T-cell (primary cell): Measurements from ENCODE around the gene SMO. TPM values are rescaled to one million over a fixed set of nuclear protein-coding genes. Genes with fewer than 3 reads are reported as not detected.

ENCODE experiments used
- ATAC-seq, 4 experiments: fragments of 200-7000 bp in 3 of 4; fragments of 150-1000 bp in 1 of 4; cut with Tn5 transposase; replicated peaks in 1 of 4; 1 replicate in 3 of 4; 2 replicates in 1 of 4; pipeline ENCODE4 v1.10.0; 2021; ENCODE audit warnings: moderate library complexity in 3 of 4, mild to moderate bottlenecking in 2 of 4, moderate number of reproducible peaks in 1 of 4
- CTCF ChIA-PET, 2 donors: fragments of 300-600 bp; sonication (Branson Sonifier 250); formaldehyde crosslinking; loops; one replicate each; lab custom pipeline; 2022; ENCODE audit warnings: antibody characterized with exemption in 2 of 2; lab: Charles Lee
- POLR2A ChIA-PET, 2 donors: fragments of 300-600 bp; sonication (Branson Sonifier 250); formaldehyde crosslinking; loops; one replicate each; lab custom pipeline; 2022; ENCODE audit warnings: antibody characterized with exemption in 2 of 2; lab: Charles Lee
- DNase-seq, 35 experiments: peaks; one replicate each; pipeline versions ENCODE4 v3.0.0 to v3.0.0-alpha.2; 2013 to 2023
- H3K27ac ChIP-seq: one replicate; pipeline ENCODE4 v1.5.1; 2013; ENCODE audit warnings: low read length
- H3K27me3 ChIP-seq, 2 experiments: replicated peaks in 1 of 2; 1 replicate in 1 of 2; 2 replicates in 1 of 2; pipeline versions ENCODE4 v1.6.1 to v1.7.0; 2013; ENCODE audit warnings: low read length in 1 of 2, mixed read lengths in 1 of 2; ENCODE audit not compliant: control insufficient read depth in 2 of 2, insufficient read depth in 2 of 2; ENCODE audit errors: extremely low read depth in 1 of 2
- H3K36me3 ChIP-seq, 2 donors: 1 replicate in 1 of 2; 2 replicates in 1 of 2; pipeline versions ENCODE4 v1.6.1 to v1.7.0; 2013; ENCODE audit warnings: low read length in 1 of 2; ENCODE audit not compliant: control insufficient read depth in 2 of 2, insufficient read depth in 1 of 2; ENCODE audit errors: extremely low read depth in 1 of 2
- H3K4me1 ChIP-seq, 2 experiments: 1 replicate in 1 of 2; 2 replicates in 1 of 2; pipeline versions ENCODE4 v1.6.1 to v1.7.0; 2013; ENCODE audit warnings: low read length in 2 of 2, mixed read lengths in 1 of 2; ENCODE audit not compliant: insufficient read depth in 2 of 2, control insufficient read depth in 1 of 2; ENCODE audit errors: extremely low read depth in 1 of 2
- H3K4me3 ChIP-seq, 2 donors: 1 replicate in 1 of 2; 2 replicates in 1 of 2; pipeline versions ENCODE4 v1.5.1 to v1.7.0; 2013; ENCODE audit warnings: mild to moderate bottlenecking in 2 of 2, low read length in 1 of 2, moderate library complexity in 1 of 2; ENCODE audit not compliant: control insufficient read depth in 1 of 2; ENCODE audit errors: extremely low read depth in 1 of 2
- H3K9me3 ChIP-seq: 2 replicates; pipeline ENCODE4 v1.7.0; 2013
- H3K27ac Mint-ChIP-seq, 2 donors: one replicate each; pipeline ENCODE4 v1.8.0; 2020 to 2021; ENCODE audit warnings: mild to moderate bottlenecking in 2 of 2, mixed read lengths in 2 of 2
- H3K27me3 Mint-ChIP-seq, 2 donors: one replicate each; pipeline ENCODE4 v1.8.0; 2021 to 2022; ENCODE audit warnings: mixed read lengths in 2 of 2
- H3K36me3 Mint-ChIP-seq: one replicate; pipeline ENCODE4 v1.8.0; 2021; ENCODE audit warnings: mixed read lengths
- H3K4me1 Mint-ChIP-seq, 3 donors: one replicate each; pipeline ENCODE4 v1.8.0; 2020 to 2022; ENCODE audit warnings: mixed read lengths in 3 of 3, mild to moderate bottlenecking in 1 of 3
- H3K4me3 Mint-ChIP-seq, 3 donors: one replicate each; pipeline ENCODE4 v1.8.0; 2020 to 2022; ENCODE audit warnings: mild to moderate bottlenecking in 3 of 3, mixed read lengths in 3 of 3, moderate library complexity in 3 of 3
- H3K9me3 Mint-ChIP-seq, 3 donors: one replicate each; pipeline ENCODE4 v1.8.0; 2020 to 2022; ENCODE audit warnings: mixed read lengths in 3 of 3
- WGBS: methylation state at CpG from one replicate; pipeline ENCODE4 v1.1.5; 2013; ENCODE audit warnings: missing lambda C conversion rate; ENCODE audit not compliant: insufficient coverage; 5-methylcytosine and 5-hydroxymethylcytosine counted together
- total RNA-seq, 35 experiments: library from RNA in 6 of 35; stranded (reverse) in 6 of 35; fragments of 120-200 nt in 1 of 35; gene quantifications; one replicate each; pipeline versions ENCODE4 v1.2.1 to v1.2.4 and lab custom pipeline; 2013 to 2026

The SMO gene
- total RNA-seq, 5 donors from 2014 or later (not counting 1 experiment from before 2014, with no cell fraction given), result 0.22 to 1.7 (median 0.35) TPM

GRCh38 chr7:129203050-129203741, 14.8 kb downstream of the SMO start:
- CTCF ChIA-PET, result no interaction called here
- Mint-ChIP-seq H3K27ac (no peak overlapping the region), H3K9me3 (no peaks in the 10 kb centered on the region), H3K27me3 (peaks cover 0 to 16% of the 10 kb centered on the region in 2 donors), H3K4me3 (no peak overlapping the region), H3K4me1 (no peaks in the 10 kb centered on the region), H3K36me3 (no peaks in the 10 kb centered on the region)
- no peaks in the 10 kb centered on the region for H3K4me1 ChIP-seq
- 87% methylated on average over 12 of the region's 14 CpGs for WGBS
- DNase-seq (no peak), ATAC-seq (no peak)
- no peak overlapping the region for H3K4me3 ChIP-seq
- H3K36me3 ChIP-seq, result no peaks in the 10 kb centered on the region
- no peaks in the 10 kb centered on the region for H3K9me3 ChIP-seq
- POLR2A ChIA-PET, result no interaction called here
- no peak overlapping the region for H3K27ac ChIP-seq
- H3K27me3 ChIP-seq, result peaks cover 0 to 20% of the 10 kb centered on the region in 2 experiments

- H3K4me1 ChIP-seq, result no peaks in the 10 kb centered on the region
- no peaks in the 10 kb centered on the region for H3K9me3 ChIP-seq
- Mint-ChIP-seq H3K9me3 (no peaks in the 10 kb centered on the region), H3K27me3 (peaks cover 0 to 16% of the 10 kb centered on the region in 2 donors), H3K4me3 (no peak overlapping the region), H3K4me1 (no peaks in the 10 kb centered on the region), H3K27ac (no peak overlapping the region), H3K36me3 (no peaks in the 10 kb centered on the region)
- H3K27ac ChIP-seq, result no peak overlapping the region
- H3K27me3 ChIP-seq, result peaks cover 0 to 25% of the 10 kb centered on the region in 2 experiments
- ChIA-PET CTCF (no interaction called here), POLR2A (no interaction called here)
- H3K36me3 ChIP-seq, result no peaks in the 10 kb centered on the region
- DNase-seq (no peak), ATAC-seq (no peak)
- H3K4me3 ChIP-seq, result no peak overlapping the region
- WGBS, result 90% methylated on average over 21 of the region's 29 CpGs
Observed at GRCh38 chr7:129205126-129205818, 16.8 kb downstream of the SMO start.

DNA sequence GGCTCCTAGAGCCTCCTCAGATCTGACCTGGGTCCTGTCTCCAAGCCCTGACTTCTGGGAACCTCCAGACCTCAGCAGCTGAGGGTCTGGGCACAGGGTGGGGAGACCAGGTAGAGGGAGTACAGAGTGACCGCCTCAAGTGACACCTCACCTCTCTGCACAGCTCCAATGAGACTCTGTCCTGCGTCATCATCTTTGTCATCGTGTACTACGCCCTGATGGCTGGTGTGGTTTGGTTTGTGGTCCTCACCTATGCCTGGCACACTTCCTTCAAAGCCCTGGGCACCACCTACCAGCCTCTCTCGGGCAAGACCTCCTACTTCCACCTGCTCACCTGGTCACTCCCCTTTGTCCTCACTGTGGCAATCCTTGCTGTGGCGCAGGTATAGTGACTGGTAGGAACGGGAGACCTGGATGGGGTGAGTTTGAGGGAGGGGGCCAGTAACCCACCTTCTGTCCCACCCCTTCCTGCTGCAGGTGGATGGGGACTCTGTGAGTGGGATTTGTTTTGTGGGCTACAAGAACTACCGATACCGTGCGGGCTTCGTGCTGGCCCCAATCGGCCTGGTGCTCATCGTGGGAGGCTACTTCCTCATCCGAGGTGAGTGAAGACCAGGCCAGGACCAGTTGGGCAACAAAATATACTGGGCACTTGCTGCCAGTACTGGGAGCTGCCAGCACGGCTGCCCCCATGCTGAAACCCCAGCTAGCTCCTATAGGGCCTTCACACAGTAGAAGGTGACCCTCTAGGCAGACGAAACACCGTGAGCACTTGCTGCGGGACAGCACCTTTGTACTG, 17.8 kb downstream of the SMO start:
- WGBS, result 89% methylated on average over 8 of the region's 18 CpGs
- H3K27ac ChIP-seq, result no peak overlapping the region
- no peak for ATAC-seq
- Mint-ChIP-seq H3K9me3 (no peaks in the 10 kb centered on the region), H3K4me3 (no peak overlapping the region), H3K36me3 (no peaks in the 10 kb centered on the region), H3K27ac (no peak overlapping the region), H3K4me1 (no peaks in the 10 kb centered on the region), H3K27me3 (peaks cover 0 to 15% of the 10 kb centered on the region in 2 donors)
- no peak overlapping the region for H3K4me3 ChIP-seq
- ChIA-PET POLR2A (no interaction called here), CTCF (interaction anchor here in 1 of 2 donors (0.5 kb wide), 1 partner anchor 747 kb away, joined by 3 read pairs; no protein-coding TSS in a partner anchor)
- peaks cover 0 to 34% of the 10 kb centered on the region in 2 experiments for H3K27me3 ChIP-seq
- no peak for DNase-seq
- no peaks in the 10 kb centered on the region for H3K4me1 ChIP-seq
- no peaks in the 10 kb centered on the region for H3K36me3 ChIP-seq
- no peaks in the 10 kb centered on the region for H3K9me3 ChIP-seq

- no peaks in the 10 kb centered on the region for H3K9me3 ChIP-seq
- 82% methylated on average over 9 of the region's 9 CpGs for WGBS
- no peaks in the 10 kb centered on the region for H3K36me3 Mint-ChIP-seq
- no peaks in the 10 kb centered on the region for H3K9me3 Mint-ChIP-seq
- H3K27ac Mint-ChIP-seq, result no peak overlapping the region
- peaks cover 0 to 30% of the 10 kb centered on the region in 2 experiments for H3K27me3 ChIP-seq
- no peaks in the 10 kb centered on the region for H3K4me1 Mint-ChIP-seq
- no peak for ATAC-seq
- H3K4me3 Mint-ChIP-seq, result no peak overlapping the region
- H3K27ac ChIP-seq, result no peak overlapping the region
- no peaks in the 10 kb centered on the region for H3K36me3 ChIP-seq
- no peak for DNase-seq
- ChIA-PET POLR2A (interaction anchor here in 1 of 2 donors (0.6 kb wide), 1 partner anchor 440 kb away, joined by 6 read pairs; no protein-coding TSS in a partner anchor), CTCF (interaction anchor here in 1 of 2 donors (1.3 kb wide), 1 partner anchor 10 kb away, joined by 3 read pairs; no protein-coding TSS in a partner anchor)
- H3K27me3 Mint-ChIP-seq, result peaks cover 0 to 1% of the 10 kb centered on the region in 2 donors
- no peak overlapping the region for H3K4me3 ChIP-seq
- no peaks in the 10 kb centered on the region for H3K4me1 ChIP-seq
Observed at GRCh38 chr7:129208667-129209066, 20.2 kb downstream of the SMO start.

DNA sequence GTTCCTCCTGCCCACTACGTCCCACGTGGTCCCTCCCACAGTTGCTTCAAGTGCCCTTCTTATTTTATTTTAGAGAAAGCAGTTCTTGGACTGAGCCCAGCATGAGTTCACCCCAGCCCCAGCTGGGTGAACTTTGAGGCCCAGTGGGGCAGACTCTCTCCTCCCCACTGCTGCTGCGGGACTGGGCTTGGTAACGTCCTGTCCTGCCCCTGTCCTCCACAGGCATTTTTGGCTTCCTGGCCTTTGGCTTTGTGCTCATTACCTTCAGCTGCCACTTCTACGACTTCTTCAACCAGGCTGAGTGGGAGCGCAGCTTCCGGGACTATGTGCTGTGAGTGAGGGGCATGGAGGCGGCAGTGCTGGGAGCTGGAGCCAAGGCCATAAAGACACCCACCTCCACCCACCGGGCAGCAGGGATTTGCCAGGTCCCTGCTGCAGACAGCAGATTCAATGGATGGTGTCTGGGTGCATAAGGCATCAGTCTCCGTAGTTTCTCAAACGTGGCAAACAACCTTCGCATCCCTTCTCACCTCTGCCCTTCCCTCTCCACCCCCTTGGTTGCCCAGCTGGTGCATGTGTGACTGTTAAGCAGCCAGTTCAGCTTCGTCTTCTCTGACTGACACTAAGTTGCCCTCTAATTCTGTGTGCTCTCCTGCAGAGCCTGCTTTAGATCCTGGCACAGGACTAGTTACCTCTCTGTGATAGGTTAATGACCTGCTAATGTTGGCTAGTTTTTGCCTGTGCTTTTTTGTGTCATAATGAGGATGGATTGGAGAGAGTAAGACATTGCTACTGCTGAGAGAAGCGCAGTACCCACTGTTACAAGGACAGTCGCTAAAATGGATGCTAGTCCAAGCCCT, 20.9 kb downstream of the SMO start:
- Histone ChIP-seq H3K27ac (no peak overlapping the region), H3K4me3 (no peak overlapping the region), H3K9me3 (no peaks in the 10 kb centered on the region), H3K36me3 (no peaks in the 10 kb centered on the region), H3K4me1 (no peaks in the 10 kb centered on the region), H3K27me3 (peaks cover 0 to 32% of the 10 kb centered on the region in 2 experiments)
- ChIA-PET POLR2A (interaction anchor here in 1 of 2 donors (0.6 kb wide), 2 partner anchors 342 to 440 kb away, joined by 3 to 6 read pairs; no protein-coding TSS in a partner anchor), CTCF (interaction anchor here in 1 of 2 donors (1.3 to 2.0 kb wide), 2 partner anchors 9 to 46 kb away, joined by 3 to 6 read pairs; no protein-coding TSS in a partner anchor)
- no peaks in the 10 kb centered on the region for H3K27me3 Mint-ChIP-seq
- H3K9me3 Mint-ChIP-seq, result no peaks in the 10 kb centered on the region
- no peak for DNase-seq
- H3K4me1 Mint-ChIP-seq, result no peaks in the 10 kb centered on the region
- H3K4me3 Mint-ChIP-seq, result no peak overlapping the region
- no peaks in the 10 kb centered on the region for H3K36me3 Mint-ChIP-seq
- 93% methylated on average over 6 of the region's 15 CpGs for WGBS
- ATAC-seq, result no peak
- H3K27ac Mint-ChIP-seq, result no peak overlapping the region
